ENCODE measurements around the gene ZNF362.

ZNF362 gene

DNA sequence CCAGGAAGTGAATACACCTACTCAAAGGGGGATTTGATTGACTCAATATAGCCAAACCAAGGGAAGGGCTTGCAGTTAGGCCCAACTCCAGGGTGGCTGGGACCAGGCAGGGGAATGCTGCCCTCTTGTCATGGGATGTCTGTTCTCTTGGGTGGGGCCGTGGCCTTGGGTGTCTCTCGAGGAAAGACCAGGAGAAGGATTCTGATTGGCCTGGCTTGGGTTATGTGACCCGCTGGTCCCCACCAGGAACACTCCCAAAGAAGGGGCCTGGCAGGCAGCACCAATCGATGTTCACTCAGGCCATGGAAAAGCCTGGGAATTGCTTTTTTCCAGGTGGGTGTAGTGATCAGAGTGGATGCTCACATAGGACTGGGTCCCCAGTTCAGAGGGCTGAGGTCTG, 10.1 kb upstream of the ZNF362 start:
- DNase-seq: no peak

GRCh38 chr1:33247545-33247944, 8.7 kb upstream of the ZNF362 start:
- DNase-seq: no peak

- DNase-seq: no peak
These were observed 8.0 kb upstream of the ZNF362 start for GRCh38 chr1:33248244-33248643.

DNA sequence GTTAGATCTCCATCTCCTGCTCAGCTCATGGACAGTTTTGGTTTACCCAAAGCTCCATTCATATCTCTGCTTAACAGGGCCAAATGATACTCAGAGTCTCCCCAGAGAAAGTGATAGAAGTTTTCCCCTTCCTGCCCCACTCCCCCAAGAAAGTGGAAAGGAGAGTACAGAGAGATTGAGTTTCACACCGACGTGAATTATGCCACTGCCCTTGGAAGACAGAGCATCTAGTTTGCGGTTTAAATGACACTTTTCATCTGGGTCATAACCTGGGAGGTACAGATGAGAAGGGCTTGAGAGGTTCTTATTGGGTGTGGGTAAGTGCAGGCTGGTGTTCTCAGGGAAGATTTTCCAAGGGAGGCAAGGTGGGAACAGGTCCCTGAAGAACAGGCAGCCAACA, 6.9 kb upstream of the ZNF362 start:
- no peak for DNase-seq

DNA sequence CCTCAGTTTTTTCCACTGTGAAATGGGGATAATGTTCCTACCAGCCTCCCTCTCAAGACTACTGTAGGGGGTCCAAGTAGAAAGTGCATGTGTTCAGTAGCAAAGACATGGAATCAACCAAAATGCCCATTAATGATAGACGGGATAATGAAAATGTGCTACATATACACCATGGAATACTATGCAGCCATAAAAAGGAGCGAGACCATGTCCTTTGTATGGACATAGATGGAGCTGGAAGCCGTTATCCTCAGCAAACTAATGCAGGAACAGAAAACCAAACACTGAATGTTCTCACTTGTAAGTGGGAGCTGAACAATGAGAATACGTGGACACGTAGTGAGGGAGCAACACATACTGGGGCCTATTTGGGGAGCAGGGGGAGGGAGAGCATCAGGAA, 6.1 kb upstream of the ZNF362 start:
- no peak for DNase-seq

- no peak for DNase-seq
These were observed 5.6 kb upstream of the ZNF362 start for GRCh38 chr1:33250724-33251123.

- no peak for DNase-seq
These were observed 1.8 kb upstream of the ZNF362 start for GRCh38 chr1:33254491-33254890.

GRCh38 chr1:33255347-33256220, 708 bp upstream of the ZNF362 start:
- DNase-seq: peak; percentile 59

DNA sequence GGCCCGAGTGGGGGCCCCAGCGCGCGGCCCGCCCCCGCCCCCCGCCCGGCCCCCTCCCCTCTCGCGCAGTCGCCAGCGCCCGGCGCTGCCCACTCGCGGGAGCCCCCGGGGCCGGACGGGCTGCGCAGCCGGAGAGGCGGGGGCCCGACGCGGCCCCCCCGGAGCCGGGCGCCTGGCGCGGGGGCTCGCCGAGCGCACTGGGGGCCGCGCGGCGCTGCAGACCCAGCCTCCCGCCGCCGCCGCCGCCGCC, 146 bp upstream of the ZNF362 start:
- no peak for DNase-seq

DNA sequence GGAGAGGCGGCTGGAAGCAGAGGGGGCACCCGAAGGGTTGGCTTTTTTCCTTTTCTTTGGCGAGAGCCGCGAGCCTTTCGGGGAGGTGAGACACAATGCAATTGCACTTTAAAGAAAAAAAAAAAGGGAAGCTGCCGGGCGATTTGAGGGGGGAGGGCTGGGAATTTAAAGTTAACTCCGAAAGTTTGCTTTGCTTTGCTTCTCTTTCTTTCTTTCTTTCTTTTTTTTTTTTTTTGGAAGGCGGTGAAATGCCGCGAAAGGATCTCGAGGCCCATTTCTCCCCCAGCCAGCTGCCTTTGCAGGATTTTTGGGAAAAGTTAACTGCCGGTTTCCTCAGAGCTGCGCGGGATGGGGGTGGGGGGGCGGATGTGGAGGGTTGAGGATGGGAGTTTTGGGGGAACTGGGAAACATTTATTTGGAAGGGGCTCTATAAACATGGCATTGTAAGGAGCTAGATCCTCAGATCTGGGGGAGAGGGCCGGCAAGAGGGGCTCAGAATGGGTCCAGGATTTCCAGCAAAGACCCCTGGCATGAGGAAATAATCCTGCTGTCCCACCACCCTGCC, 997 bp downstream of the ZNF362 start:
- peak; percentile 29 for DNase-seq

- no peak for DNase-seq
These were observed 1.8 kb downstream of the ZNF362 start for GRCh38 chr1:33257772-33258712.

- DNase-seq: no peak
These were observed 2.5 kb downstream of the ZNF362 start for GRCh38 chr1:33258788-33259274.

GRCh38 chr1:33259879-33260278, 3.6 kb downstream of the ZNF362 start:
- DNase-seq: no peak

DNA sequence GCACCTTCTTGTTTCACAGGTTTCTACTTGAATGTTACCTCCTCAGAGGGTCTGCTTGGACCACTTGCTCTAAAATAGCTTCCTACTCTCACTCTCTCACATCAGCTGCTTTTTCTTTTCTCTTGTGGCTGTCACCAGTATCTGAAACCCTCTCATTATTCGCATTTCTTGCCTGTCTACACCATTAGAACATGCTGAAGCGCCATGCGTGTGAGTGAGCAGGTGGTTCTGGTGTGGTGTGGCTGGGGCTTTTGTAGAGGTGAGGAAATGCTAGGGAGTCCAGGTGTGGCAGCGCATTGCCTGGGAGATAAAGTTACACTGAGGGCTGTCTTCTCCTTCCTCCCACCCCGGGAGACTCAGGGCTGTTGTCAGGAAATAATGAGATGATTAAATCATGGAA, 4.1 kb downstream of the ZNF362 start:
- DNase-seq: no peak

DNA sequence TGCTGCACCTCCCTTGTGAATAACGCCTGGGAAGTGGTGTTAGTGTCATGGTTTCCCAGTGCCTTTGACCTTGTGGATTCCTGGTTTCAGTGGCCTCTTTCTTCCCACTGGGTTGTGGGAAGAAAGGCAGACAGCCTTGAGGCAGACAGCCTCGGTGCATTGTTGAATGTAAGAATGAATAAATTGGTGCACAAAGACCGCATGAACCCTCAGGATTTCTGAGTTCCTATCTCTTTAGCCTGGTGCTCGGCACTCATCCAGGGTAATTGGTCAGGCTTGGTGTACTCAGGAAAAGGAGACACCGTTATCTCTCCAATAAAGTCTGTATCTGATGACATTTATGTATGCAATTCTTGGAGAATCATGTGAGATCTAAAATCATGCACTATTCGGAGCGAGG, 5.1 kb downstream of the ZNF362 start:
- no peak for DNase-seq

- DNase-seq: no peak
These were observed 7.7 kb downstream of the ZNF362 start for GRCh38 chr1:33263890-33264504.

GRCh38 chr1:33265780-33266605, 9.7 kb downstream of the ZNF362 start:
- DNase-seq: no peak

- no peak for DNase-seq
These were observed 10.5 kb downstream of the ZNF362 start for GRCh38 chr1:33266766-33267165.

GRCh38 chr1:33267468-33268205, 11.3 kb downstream of the ZNF362 start:
- DNase-seq: no peak

DNA sequence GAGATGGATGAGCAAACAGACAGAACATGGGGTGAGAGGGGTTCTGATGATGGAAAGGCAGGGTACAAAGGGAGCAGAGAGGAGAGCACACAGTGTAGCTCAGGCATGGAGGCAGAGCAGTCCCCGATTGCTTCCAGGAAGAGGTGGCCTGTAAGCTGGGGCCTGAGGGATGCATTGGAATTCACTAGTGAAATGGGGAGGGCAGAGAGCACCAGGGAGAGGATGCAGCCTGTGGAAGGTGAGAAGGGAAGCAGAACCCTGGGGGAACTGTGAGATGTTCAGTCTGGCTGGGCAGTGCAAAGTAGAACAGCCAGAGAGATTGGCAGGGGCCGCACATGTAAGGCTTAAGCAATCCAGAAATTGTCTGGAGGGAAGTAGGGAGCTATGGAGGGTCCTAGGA, 12.2 kb downstream of the ZNF362 start:
- no peak for DNase-seq

GRCh38 chr1:33268927-33269610, 12.8 kb downstream of the ZNF362 start:
- no peak for DNase-seq
